Measurements from ENCODE around the gene APBB3.

The APBB3 gene

GRCh38 chr5:140570058-140570457 lies 5.7 kb upstream of the APBB3 start:
- TF ChIP-seq REST (IDR thresholded peaks at IDR 0.05; ENCODE audit: insufficient read depth in 1 of 2, low read depth in 2 of 2, low read length in 2 of 2) (no peak), FOXP2 (optimal IDR thresholded peaks at IDR 0.05; ENCODE audit: borderline replicate concordance, extremely low read depth, extremely low read length, insufficient read depth) (no peak), POLR2AphosphoS5 (IDR thresholded peaks at IDR 0.05; ENCODE audit: low read depth, low read length) (no peak), SIN3A (IDR thresholded peaks at IDR 0.05; ENCODE audit: borderline replicate concordance, insufficient read depth, low read length) (no peak), TAF1 (IDR thresholded peaks at IDR 0.05; ENCODE audit: borderline replicate concordance, insufficient read depth, low read length) (no peak)

GRCh38 chr5:140569197-140569596 lies 4.8 kb upstream of the APBB3 start:
- no peak for TF ChIP-seq POLR2AphosphoS5 (IDR thresholded peaks at IDR 0.05; ENCODE audit: low read depth, low read length)
- no peak for TF ChIP-seq SIN3A (IDR thresholded peaks at IDR 0.05; ENCODE audit: borderline replicate concordance, insufficient read depth, low read length)

GRCh38 chr5:140568443-140569063 lies 4.2 kb upstream of the APBB3 start:
- TF ChIP-seq POLR2AphosphoS5 (IDR thresholded peaks at IDR 0.05; ENCODE audit: low read depth, low read length) (no peak), REST (IDR thresholded peaks at IDR 0.05; ENCODE audit: insufficient read depth in 1 of 2, low read depth in 2 of 2, low read length in 2 of 2) (no peak), FOXP2 (optimal IDR thresholded peaks at IDR 0.05; ENCODE audit: borderline replicate concordance, extremely low read depth, extremely low read length, insufficient read depth) (no peak), SIN3A (IDR thresholded peaks at IDR 0.05; ENCODE audit: borderline replicate concordance, insufficient read depth, low read length) (no peak), TAF1 (IDR thresholded peaks at IDR 0.05; ENCODE audit: borderline replicate concordance, insufficient read depth, low read length) (no peak)

- TF ChIP-seq TAF1 (IDR thresholded peaks at IDR 0.05; ENCODE audit: borderline replicate concordance, insufficient read depth, low read length): no peak
- TF ChIP-seq SIN3A (IDR thresholded peaks at IDR 0.05; ENCODE audit: borderline replicate concordance, insufficient read depth, low read length): no peak
- TF ChIP-seq FOXP2 (optimal IDR thresholded peaks at IDR 0.05; ENCODE audit: borderline replicate concordance, extremely low read depth, extremely low read length, insufficient read depth): no peak
- TF ChIP-seq REST (IDR thresholded peaks at IDR 0.05; ENCODE audit: insufficient read depth in 1 of 2, low read depth in 2 of 2, low read length in 2 of 2): no peak
Observed at GRCh38 chr5:140567871-140568270, 3.5 kb upstream of the APBB3 start.

GRCh38 chr5:140567136-140567818 lies 2.9 kb upstream of the APBB3 start:
- TF ChIP-seq REST (IDR thresholded peaks at IDR 0.05; ENCODE audit: insufficient read depth in 1 of 2, low read depth in 2 of 2, low read length in 2 of 2) (no peak), SIN3A (IDR thresholded peaks at IDR 0.05; ENCODE audit: borderline replicate concordance, insufficient read depth, low read length) (no peak), POLR2AphosphoS5 (IDR thresholded peaks at IDR 0.05; ENCODE audit: low read depth, low read length) (no peak), TAF1 (IDR thresholded peaks at IDR 0.05; ENCODE audit: borderline replicate concordance, insufficient read depth, low read length) (no peak), FOXP2 (optimal IDR thresholded peaks at IDR 0.05; ENCODE audit: borderline replicate concordance, extremely low read depth, extremely low read length, insufficient read depth) (no peak)
